Measurements from ENCODE around the gene EN1. TPM values are rescaled to one million over a fixed set of nuclear protein-coding genes. Genes with fewer than 3 reads are reported as not detected.

EN1 gene
- total RNA-seq, 1 experiment from 2014 or later: not detected

GRCh38 chr2:118843483-118844132 is 3.8 kb downstream of the EN1 start:
- no peak overlapping the region for H3K4me2 ChIP-seq (ENCODE audit: low read length)
- CTCF ChIA-PET: interaction anchor here (1.1 to 2.1 kb wide), 2 partner anchors 12 kb away, joined by 3 to 11 read pairs; no protein-coding TSS in a partner anchor

GRCh38 chr2:118842661-118843482 is 4.6 kb downstream of the EN1 start:
- DNase-seq (ENCODE audit: low read depth, low spot score) (no peak), ATAC-seq (no peak)
- intact Hi-C loops (cut with micrococcal nuclease): no loop called here
- Histone ChIP-seq H3K9me2 (ENCODE audit: insufficient read depth) (no peaks in the 10 kb centered on the region), H3K27me3 (ENCODE audit: insufficient read depth, low read length) (no peaks in the 10 kb centered on the region), H4K20me1 (ENCODE audit: insufficient read depth) (no peaks in the 10 kb centered on the region), H3K4me2 (ENCODE audit: low read length) (no peak overlapping the region), H3K79me2 (ENCODE audit: insufficient read depth, low read length) (no peaks in the 10 kb centered on the region), H3K9ac (ENCODE audit: low read length) (no peak overlapping the region), H3K36me3 (ENCODE audit: control insufficient read depth in 1 of 2, insufficient read depth in 2 of 2, low read length in 2 of 2) (no peaks in the 10 kb centered on the region), H3K4me3 (replicated peaks in 1 of 2; ENCODE audit: low read depth in 1 of 2, low read length in 2 of 2) (no peak overlapping the region), H2AFZ (ENCODE audit: low read depth, low read length, poor library complexity, severe bottlenecking) (no peak overlapping the region), H3K9me3 (ENCODE audit: control insufficient read depth in 1 of 2, insufficient read depth in 1 of 2, low read depth in 1 of 2, low read length in 2 of 2) (no peaks in the 10 kb centered on the region), H3K4me1 (ENCODE audit: control insufficient read depth in 1 of 2, insufficient read depth in 2 of 2, low read length in 2 of 2) (no peaks in the 10 kb centered on the region), H3K27ac (ENCODE audit: low read depth, low read length) (no peak overlapping the region)
- no peak for TF ChIP-seq ATF3 (IDR thresholded peaks at IDR 0.05)
- no peak for TF ChIP-seq ZNF274 (IDR thresholded peaks at IDR 0.05; ENCODE audit: low read depth, low read length)
- no peak for TF ChIP-seq EGR1 (IDR thresholded peaks at IDR 0.05; ENCODE audit: low read depth)
- TF ChIP-seq ELF1 (IDR thresholded peaks at IDR 0.05; ENCODE audit: borderline replicate concordance, low read depth): no peak
- no peak for TF ChIP-seq ZBTB33 (IDR thresholded peaks at IDR 0.05; ENCODE audit: extremely low read depth, insufficient replicate concordance, low read length)
- no peak for TF ChIP-seq FOSL1 (IDR thresholded peaks at IDR 0.05; ENCODE audit: low read depth)
- TF ChIP-seq RAD21 (IDR thresholded peaks at IDR 0.05; ENCODE audit: low read depth): no peak
- no peak for TF ChIP-seq SP1 (IDR thresholded peaks at IDR 0.05; ENCODE audit: low read depth)
- TF ChIP-seq SIN3A (IDR thresholded peaks at IDR 0.05; ENCODE audit: low read depth): no peak
- TF ChIP-seq CBX3 (IDR thresholded peaks at IDR 0.05; ENCODE audit: low read depth): no peak
- no peak for TF ChIP-seq TCF7L2 (IDR thresholded peaks at IDR 0.05; ENCODE audit: borderline replicate concordance, extremely low read depth, insufficient read depth, insufficient read length)
- TF ChIP-seq ZFX (IDR thresholded peaks at IDR 0.05): no peak
- ChIA-PET POLR2A (no interaction called here), RAD21 (ENCODE audit: low non-redundant PET in 1 of 2, low total read pairs in 2 of 2, uncharacterized antibody in 2 of 2, unreplicated experiment in 2 of 2) (no interaction called here), CTCF (interaction anchor here (1.1 kb wide), 1 partner anchor 13 kb away, joined by 3 read pairs; no protein-coding TSS in a partner anchor)
- no TSS peak for BruUV-seq (replicated peaks)

More at GRCh38 chr2:118843483-118844132, 3.8 kb downstream of the EN1 start:
- intact Hi-C loops (cut with micrococcal nuclease): no loop called here
- Histone ChIP-seq H2AFZ (ENCODE audit: low read depth, low read length, poor library complexity, severe bottlenecking) (no peak overlapping the region), H3K9ac (ENCODE audit: low read length) (no peak overlapping the region), H3K4me1 (ENCODE audit: control insufficient read depth in 1 of 2, insufficient read depth in 2 of 2, low read length in 2 of 2) (no peaks in the 10 kb centered on the region), H4K20me1 (ENCODE audit: insufficient read depth) (no peaks in the 10 kb centered on the region), H3K27me3 (ENCODE audit: insufficient read depth, low read length) (no peaks in the 10 kb centered on the region), H3K36me3 (ENCODE audit: control insufficient read depth in 1 of 2, insufficient read depth in 2 of 2, low read length in 2 of 2) (no peaks in the 10 kb centered on the region), H3K9me3 (ENCODE audit: control insufficient read depth in 1 of 2, insufficient read depth in 1 of 2, low read depth in 1 of 2, low read length in 2 of 2) (no peaks in the 10 kb centered on the region), H3K4me3 (replicated peaks in 1 of 2; ENCODE audit: low read depth in 1 of 2, low read length in 2 of 2) (no peak overlapping the region), H3K79me2 (ENCODE audit: insufficient read depth, low read length) (no peaks in the 10 kb centered on the region), H3K27ac (ENCODE audit: low read depth, low read length) (no peak overlapping the region), H3K9me2 (ENCODE audit: insufficient read depth) (no peaks in the 10 kb centered on the region)
- ATAC-seq (no peak), DNase-seq (ENCODE audit: low read depth, low spot score) (no peak)
- POLR2A ChIA-PET: no interaction called here
- TF ChIP-seq POLR2AphosphoS5 (IDR thresholded peaks at IDR 0.05; ENCODE audit: low read depth, low read length) (no peak), TCF7L2 (IDR thresholded peaks at IDR 0.05; ENCODE audit: borderline replicate concordance, extremely low read depth, insufficient read depth, insufficient read length) (no peak)
- BruUV-seq (replicated peaks): no TSS peak
- RAD21 ChIA-PET (ENCODE audit: low non-redundant PET in 1 of 2, low total read pairs in 2 of 2, uncharacterized antibody in 2 of 2, unreplicated experiment in 2 of 2): no interaction called here
